Neural progenitor cell (in vitro differentiated cells): ENCODE measurements around the gene APBA3. TPM values are rescaled to one million over a fixed set of nuclear protein-coding genes. Genes with fewer than 3 reads are reported as not detected.
A peak's percentile ranks its signal among the peaks of the same experiment; 100 is the strongest.

Source experiments
- DNase-seq: peaks from one replicate; pipeline ENCODE4 v3.0.0-alpha.2; 2016; ENCODE audit warnings: low spot score
- H2AFZ ChIP-seq: fragments of 200-600 bp; sonication (generic); replicated peaks from 2 replicates; pipeline ENCODE4 v1.6.1; 2016; ENCODE audit warnings: antibody characterized with exemption
- H3F3A ChIP-seq: fragments of 200-600 bp; sonication (generic); 2 replicates; pipeline ENCODE4 v1.6.1; 2016; ENCODE audit warnings: antibody characterized with exemption, low read depth
- H3K27ac ChIP-seq: fragments of 200-600 bp; sonication (generic); 2 replicates; pipeline ENCODE4 v1.5.1; 2016; ENCODE audit warnings: mild to moderate bottlenecking
- H3K27me3 ChIP-seq: fragments of 200-600 bp; sonication (generic); 2 replicates; pipeline ENCODE4 v1.6.1; 2016; ENCODE audit warnings: mild to moderate bottlenecking, moderate library complexity
- H3K36me3 ChIP-seq: fragments of 200-600 bp; sonication (generic); 2 replicates; pipeline ENCODE4 v1.5.1; 2016
- H3K4me1 ChIP-seq: fragments of 200-600 bp; sonication (generic); 2 replicates; pipeline ENCODE4 v1.6.1; 2016; ENCODE audit warnings: mixed run types
- H3K4me2 ChIP-seq: fragments of 200-600 bp; sonication (generic); 2 replicates; pipeline ENCODE4 v1.6.1; 2016
- H3K4me3 ChIP-seq: fragments of 200-600 bp; sonication (generic); 2 replicates; pipeline ENCODE4 v1.5.1; 2016
- H3K79me2 ChIP-seq: fragments of 200-600 bp; sonication (generic); 2 replicates; pipeline ENCODE4 v1.6.1; 2016; ENCODE audit warnings: low read depth
- H3K9ac ChIP-seq: fragments of 200-600 bp; sonication (generic); 2 replicates; pipeline ENCODE4 v1.6.1; 2016
- H3K9me3 ChIP-seq: fragments of 200-600 bp; sonication (generic); 2 replicates; pipeline ENCODE4 v1.5.1; 2016; ENCODE audit warnings: low read depth
- H4K20me1 ChIP-seq: fragments of 200-600 bp; sonication (generic); 2 replicates; pipeline ENCODE4 v1.6.1; 2016; ENCODE audit warnings: low read depth
- H3K27ac Mint-ChIP-seq: 3 replicates; pipeline ENCODE4 v1.8.0; 2021; ENCODE audit warnings: mixed read lengths
- H3K27me3 Mint-ChIP-seq: 2 replicates; pipeline ENCODE4 v1.8.0; 2022; ENCODE audit warnings: low read depth, mild to moderate bottlenecking, inconsistent platforms, moderate library complexity, mixed read lengths; ENCODE audit not compliant: insufficient read depth
- H3K36me3 Mint-ChIP-seq: 3 replicates; pipeline ENCODE4 v1.8.0; 2021; ENCODE audit warnings: mixed read lengths
- H3K4me1 Mint-ChIP-seq: 3 replicates; pipeline ENCODE4 v1.8.0; 2021; ENCODE audit warnings: mixed read lengths
- H3K4me3 Mint-ChIP-seq: 3 replicates; pipeline ENCODE4 v1.8.0; 2021; ENCODE audit warnings: mild to moderate bottlenecking, moderate library complexity, mixed read lengths
- H3K9me3 Mint-ChIP-seq: 3 replicates; pipeline ENCODE4 v1.8.0; 2020; ENCODE audit warnings: mixed read lengths
- EZH2 ChIP-seq: fragments of 200-600 bp; sonication (generic); IDR thresholded peaks from 2 replicates; pipeline ENCODE4 v1.6.1; 2017; ENCODE audit warnings: antibody characterized with exemption, mild to moderate bottlenecking, moderate library complexity
- EZH2phosphoT487 ChIP-seq: fragments of 200-600 bp; sonication (generic); IDR thresholded peaks from 2 replicates; pipeline ENCODE4 v1.6.1; 2017; ENCODE audit warnings: antibody characterized with exemption
- total RNA-seq: library from RNA; depleted of rRNA; stranded (reverse); fragments of >200 nt; gene quantifications from 2 replicates; pipeline ENCODE4 v1.2.3, GENCODE V29; 2015; ENCODE audit warnings: low replicate concordance
- TF ChIP-seq, protein P1 (sequence below): fragments of 200-600 bp; sonication (generic); IDR thresholded peaks from 2 replicates; pipeline ENCODE4 v1.5.1; 2017; ENCODE audit warnings: antibody characterized with exemption, mild to moderate bottlenecking

APBA3 gene
- total RNA-seq, 1 donor from 2014 or later, result 17.3 TPM

DNA sequence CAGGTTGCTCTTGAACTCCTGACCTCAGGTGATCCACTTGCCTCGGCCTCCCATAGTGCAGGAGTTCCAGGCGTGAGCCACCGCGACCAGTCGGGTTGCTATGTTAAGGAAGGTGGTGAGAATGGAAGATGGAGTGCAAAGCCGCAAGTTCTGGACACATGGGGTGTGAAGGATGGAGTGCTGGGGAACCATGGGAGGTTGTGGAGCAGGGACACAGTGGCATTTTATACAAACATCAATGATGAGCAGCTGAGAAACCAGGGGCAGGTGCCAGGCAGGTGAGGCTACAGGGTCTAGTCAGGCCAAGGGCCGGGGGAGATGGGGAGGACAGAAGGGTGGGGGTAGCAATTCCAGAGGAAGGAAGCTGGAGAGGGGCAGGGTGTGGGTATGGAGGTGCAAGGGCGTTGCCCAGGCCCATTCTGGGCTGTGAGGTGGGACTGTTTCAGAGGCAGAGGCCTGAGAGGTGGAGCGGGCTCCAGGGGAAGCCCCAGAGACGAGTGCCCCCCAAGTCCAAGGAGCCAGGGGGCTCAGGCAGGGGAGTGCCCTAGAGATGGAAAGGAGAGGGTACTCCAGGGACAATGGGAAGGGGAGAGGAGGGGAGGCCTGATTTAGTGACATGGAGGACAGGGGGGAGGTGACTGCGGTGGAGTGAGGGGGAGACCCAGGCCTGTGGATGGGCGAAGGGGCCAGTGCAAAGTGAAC, 12.5 kb upstream of the APBA3 start:
- Histone ChIP-seq H2AFZ (no peak overlapping the region), H3K27ac (no peak overlapping the region), H4K20me1 (no peaks in the 10 kb centered on the region), H3K27me3 (no peaks in the 10 kb centered on the region), H3K36me3 (no peaks in the 10 kb centered on the region), H3K4me1 (peaks cover 14% of the 10 kb centered on the region), H3K79me2 (no peaks in the 10 kb centered on the region), H3K4me3 (no peak overlapping the region), H3F3A (peaks cover 4% of the 10 kb centered on the region), H3K9me3 (no peaks in the 10 kb centered on the region), H3K9ac (no peak overlapping the region), H3K4me2 (no peak overlapping the region)
- Mint-ChIP-seq H3K36me3 (peaks cover under 1% of the 10 kb centered on the region), H3K27me3 (peaks cover 5% of the 10 kb centered on the region), H3K9me3 (no peaks in the 10 kb centered on the region), H3K4me3 (peak overlapping the region; percentile 11), H3K27ac (peak overlapping the region; percentile 36), H3K4me1 (peaks cover 8% of the 10 kb centered on the region)
- TF ChIP-seq, protein P1, sequence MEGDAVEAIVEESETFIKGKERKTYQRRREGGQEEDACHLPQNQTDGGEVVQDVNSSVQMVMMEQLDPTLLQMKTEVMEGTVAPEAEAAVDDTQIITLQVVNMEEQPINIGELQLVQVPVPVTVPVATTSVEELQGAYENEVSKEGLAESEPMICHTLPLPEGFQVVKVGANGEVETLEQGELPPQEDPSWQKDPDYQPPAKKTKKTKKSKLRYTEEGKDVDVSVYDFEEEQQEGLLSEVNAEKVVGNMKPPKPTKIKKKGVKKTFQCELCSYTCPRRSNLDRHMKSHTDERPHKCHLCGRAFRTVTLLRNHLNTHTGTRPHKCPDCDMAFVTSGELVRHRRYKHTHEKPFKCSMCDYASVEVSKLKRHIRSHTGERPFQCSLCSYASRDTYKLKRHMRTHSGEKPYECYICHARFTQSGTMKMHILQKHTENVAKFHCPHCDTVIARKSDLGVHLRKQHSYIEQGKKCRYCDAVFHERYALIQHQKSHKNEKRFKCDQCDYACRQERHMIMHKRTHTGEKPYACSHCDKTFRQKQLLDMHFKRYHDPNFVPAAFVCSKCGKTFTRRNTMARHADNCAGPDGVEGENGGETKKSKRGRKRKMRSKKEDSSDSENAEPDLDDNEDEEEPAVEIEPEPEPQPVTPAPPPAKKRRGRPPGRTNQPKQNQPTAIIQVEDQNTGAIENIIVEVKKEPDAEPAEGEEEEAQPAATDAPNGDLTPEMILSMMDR, result no peak
- no peak for TF ChIP-seq EZH2
- no peak for TF ChIP-seq EZH2phosphoT487
- DNase-seq, result no peak

DNA sequence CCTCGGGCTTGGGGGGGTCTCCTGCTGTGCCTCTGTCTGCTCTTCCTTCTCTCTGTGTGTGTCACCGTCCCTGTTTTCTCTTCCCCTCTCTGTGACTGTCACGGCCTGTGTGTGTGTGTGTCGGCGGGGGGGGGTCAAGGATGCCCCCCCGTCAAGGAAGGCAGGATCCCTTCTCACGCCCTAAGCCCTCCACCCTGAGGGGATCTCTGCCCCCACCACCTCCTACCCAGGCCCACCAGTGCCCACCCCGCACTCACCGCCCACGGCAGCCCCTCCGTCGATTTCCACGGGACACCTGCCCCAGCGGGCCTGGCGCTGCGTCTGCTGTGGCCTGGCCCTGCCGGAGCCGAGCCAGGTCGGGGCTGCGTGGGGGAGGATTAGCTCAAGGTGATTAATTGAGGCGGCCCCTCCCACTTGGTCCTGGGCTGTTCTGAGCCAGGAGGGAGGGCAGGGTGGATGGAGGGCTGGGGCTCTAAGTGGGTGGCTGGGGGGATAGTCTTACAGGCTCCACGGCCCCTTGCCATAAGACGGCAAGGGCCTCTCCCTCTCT, 10.5 kb upstream of the APBA3 start, which contains the start of gene RAX2:
TSS of gene RAX2 (minus strand) at position 323 of the 550 bp plus-strand sequence. CDS start 486 bp downstream, outside the sequence.
- H3K27me3 Mint-ChIP-seq, result peaks cover 7% of the 10 kb centered on the region
- Histone ChIP-seq H4K20me1 (no peaks in the 10 kb centered on the region), H3K9me3 (no peaks in the 10 kb centered on the region), H3K9ac (no peak within 1 kb of the TSS), H3K79me2 (no peaks in the 10 kb centered on the region), H3K4me1 (peaks cover 14% of the 10 kb centered on the region), H3K4me2 (no peak within 1 kb of the TSS), H2AFZ (no peak within 1 kb of the TSS), H3K27ac (no peak within 1 kb of the TSS), H3K4me3 (no peak within 1 kb of the TSS), H3F3A (peaks cover 4% of the 10 kb centered on the region), H3K27me3 (no peaks in the 10 kb centered on the region), H3K36me3 (no peaks in the 10 kb centered on the region)
- H3K4me3 Mint-ChIP-seq, result peak within 1 kb of the TSS; percentile 22
- H3K36me3 Mint-ChIP-seq, result peaks cover 2% of the 10 kb centered on the region
- peak within 1 kb of the TSS; percentile 34 for H3K27ac Mint-ChIP-seq
- DNase-seq, result no peak
- peaks cover 10% of the 10 kb centered on the region for H3K4me1 Mint-ChIP-seq
- H3K9me3 Mint-ChIP-seq, result no peaks in the 10 kb centered on the region
- TF ChIP-seq EZH2 (no peak), EZH2phosphoT487 (no peak)
- TF ChIP-seq, protein P1, result no peak

DNA sequence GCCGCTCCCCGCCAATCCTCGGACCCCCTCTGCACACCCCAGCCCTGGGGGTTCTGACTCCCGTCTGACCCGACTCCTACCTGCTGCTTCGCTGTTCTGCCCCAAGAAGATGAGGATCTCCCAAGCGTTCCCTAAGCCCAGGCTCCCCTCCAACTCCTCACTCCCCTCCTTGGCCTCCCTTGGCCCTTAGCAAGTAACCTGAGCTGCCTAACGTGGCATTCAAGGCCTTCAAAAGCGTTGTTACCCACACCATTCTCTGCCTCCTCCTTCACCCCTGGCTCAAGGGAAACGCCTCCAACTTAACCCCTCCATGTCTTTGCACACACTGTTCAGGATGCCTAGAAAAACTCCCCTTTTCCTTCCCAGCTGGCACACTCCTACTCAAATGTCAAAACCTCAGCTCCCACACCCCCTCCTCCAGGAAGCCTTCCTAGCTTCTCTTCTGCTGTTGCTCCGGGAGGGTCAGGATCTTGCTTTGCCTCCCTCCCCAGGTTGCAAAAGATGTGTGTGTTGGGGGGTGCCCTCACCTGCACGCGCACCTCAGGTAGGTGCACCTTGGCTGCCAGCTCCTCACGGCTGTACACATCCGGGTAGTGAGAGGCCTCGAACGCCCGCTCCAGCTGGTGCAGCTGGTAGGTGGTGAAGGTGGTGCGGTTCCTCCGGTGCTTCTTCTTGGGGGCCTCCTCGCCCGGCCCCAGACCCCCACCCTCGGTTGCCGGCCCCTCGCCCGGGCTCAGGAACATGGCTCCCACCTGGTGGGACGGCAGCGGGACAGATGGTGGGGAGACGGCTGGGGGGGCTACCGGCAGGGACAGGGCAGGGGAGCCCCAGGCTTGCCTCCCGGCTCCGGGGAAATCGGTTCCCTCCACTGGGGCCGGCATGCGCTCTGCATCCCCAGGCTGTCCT, 9.8 kb upstream of the APBA3 start:
- H3K9ac ChIP-seq, result no peak overlapping the region
- no peaks in the 10 kb centered on the region for H3K9me3 ChIP-seq
- no peaks in the 10 kb centered on the region for H3K27me3 ChIP-seq
- peak overlapping the region; percentile 22 for H3K4me3 Mint-ChIP-seq
- no peaks in the 10 kb centered on the region for H3K36me3 ChIP-seq
- H3K36me3 Mint-ChIP-seq, result peaks cover 2% of the 10 kb centered on the region
- peaks cover 10% of the 10 kb centered on the region for H3K4me1 Mint-ChIP-seq
- no peaks in the 10 kb centered on the region for H3K9me3 Mint-ChIP-seq
- H3K79me2 ChIP-seq, result no peaks in the 10 kb centered on the region
- H3F3A ChIP-seq, result peaks cover 4% of the 10 kb centered on the region
- H4K20me1 ChIP-seq, result no peaks in the 10 kb centered on the region
- TF ChIP-seq, protein P1, result no peak
- TF ChIP-seq EZH2, result no peak
- no peak for TF ChIP-seq EZH2phosphoT487
- no peak overlapping the region for H2AFZ ChIP-seq
- H3K4me2 ChIP-seq, result no peak overlapping the region
- peak overlapping the region; percentile 27 for H3K27ac Mint-ChIP-seq
- no peak overlapping the region for H3K27ac ChIP-seq
- peaks cover 14% of the 10 kb centered on the region for H3K4me1 ChIP-seq
- no peak for DNase-seq
- peaks cover 7% of the 10 kb centered on the region for H3K27me3 Mint-ChIP-seq
- no peak overlapping the region for H3K4me3 ChIP-seq
